GM21423 (cell line): Measurements from ENCODE around the gene MFN2.
"Not testable (repeated sequence)": the region's sequence is repeated elsewhere in the genome, so short reads cannot be mapped to it uniquely, and the experiment has no call there.

Experiments used
- ATAC-seq: cut with Tn5 transposase; IDR thresholded peaks from one replicate; pipeline ENCODE4 v1.9.1; 2021; ENCODE audit warnings: mild to moderate bottlenecking, moderate library complexity; ENCODE audit not compliant: unreplicated experiment

MFN2 gene

DNA sequence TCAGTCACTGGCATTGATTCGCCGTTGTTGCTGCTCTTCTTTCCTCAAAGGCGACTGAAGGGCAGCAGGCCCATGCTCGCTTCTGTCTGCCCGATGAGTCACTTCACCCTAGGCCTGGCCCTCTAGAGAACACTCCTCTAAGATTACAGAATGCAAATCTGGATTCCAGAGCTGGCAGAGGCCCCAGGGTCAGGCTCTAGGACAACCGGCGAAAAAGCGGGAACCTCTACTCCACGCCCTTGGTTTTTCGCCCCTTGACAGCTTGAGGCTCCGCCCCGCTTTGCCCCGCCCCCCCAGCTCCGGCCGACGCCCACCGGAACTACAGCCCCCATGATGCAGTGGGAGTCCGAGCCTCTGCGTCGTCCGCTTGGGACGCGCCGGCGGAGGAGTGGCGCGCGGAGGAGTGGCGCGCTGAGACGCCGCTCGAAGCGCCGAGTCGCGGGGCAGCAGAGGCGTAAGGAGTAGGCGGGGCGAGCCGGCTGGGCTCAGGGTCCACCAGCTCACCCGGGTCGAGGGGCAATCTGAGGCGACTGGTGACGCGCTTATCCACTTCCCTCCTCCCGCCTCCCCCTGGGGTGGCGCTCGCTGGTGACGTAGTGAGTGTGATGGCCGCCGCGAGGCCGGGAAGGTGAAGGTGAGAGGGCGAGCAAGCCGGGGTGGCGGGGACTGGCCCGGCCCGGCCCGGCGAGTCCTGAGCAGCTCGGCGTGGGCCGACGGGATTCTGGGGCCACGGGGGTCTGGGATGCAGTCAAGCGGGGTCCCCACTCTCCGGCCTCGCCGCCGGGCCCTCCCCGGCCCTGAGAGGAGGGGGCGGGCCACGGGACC, at the start of gene MFN2:
Gene MFN2 (plus strand): TSS at position 594 of the 825 bp plus-strand sequence. CDS start 8,725 bp downstream, outside the sequence.
- ATAC-seq, result peak; percentile 94

DNA sequence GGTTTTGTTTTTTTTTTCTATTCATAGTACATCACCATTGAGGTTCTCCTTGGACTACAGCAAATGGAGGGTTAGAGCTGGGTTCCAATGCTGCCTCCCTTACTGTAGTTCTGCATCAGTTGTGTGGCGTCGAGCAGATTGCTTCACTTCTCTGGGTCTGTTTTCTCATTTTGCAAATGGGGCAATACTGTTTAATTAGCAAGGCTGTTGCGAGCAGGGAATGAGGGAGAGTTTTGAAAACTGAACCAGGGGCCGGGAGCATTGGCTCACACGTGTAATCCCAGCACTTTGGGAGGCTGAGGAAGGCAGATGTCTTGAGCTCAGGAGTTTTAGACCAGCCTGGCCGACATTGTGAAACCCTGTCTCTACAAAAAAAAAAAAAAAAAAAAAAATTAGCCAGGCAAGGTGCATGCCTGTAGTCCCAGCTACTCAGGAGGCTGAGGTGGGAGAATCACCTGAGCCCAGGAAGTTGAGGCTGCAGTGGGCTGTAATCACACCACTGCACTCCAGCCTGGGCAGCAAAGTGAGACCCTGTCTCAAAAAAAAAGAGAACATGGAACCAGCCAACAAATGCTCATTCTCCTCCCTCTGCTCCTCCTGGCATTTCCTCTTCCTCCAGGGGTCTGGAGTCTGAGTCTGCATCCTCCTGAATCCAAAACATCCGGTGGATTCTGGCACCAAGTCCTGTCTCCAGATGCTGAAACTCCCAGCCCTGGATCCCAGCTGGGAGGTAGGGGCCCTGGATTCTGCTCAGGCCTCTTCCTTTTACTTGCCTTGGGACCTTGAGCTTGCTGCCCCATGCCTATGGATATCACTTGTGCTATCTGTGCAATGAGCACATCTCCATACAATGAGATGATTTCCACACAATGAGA, 49.4 kb upstream of the MFN2 start:
- no peak for ATAC-seq

DNA sequence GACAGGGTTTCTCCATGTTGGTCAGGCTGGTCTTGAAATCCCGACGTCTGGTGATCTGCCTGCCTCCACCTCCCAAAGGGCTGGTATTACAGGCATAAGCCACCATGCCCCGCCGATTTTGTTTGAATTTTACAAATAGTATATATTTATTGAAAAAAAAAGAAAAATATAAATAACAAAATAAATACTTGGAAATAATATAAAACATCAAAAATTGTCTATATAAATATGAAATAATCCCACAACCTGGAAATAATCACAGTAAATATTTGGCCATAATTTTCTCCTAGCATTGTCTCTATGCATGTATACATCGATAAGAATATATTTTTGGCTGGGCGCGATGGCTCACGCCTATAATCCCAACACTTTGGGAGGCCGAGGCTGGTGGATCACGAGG, 48.4 kb upstream of the MFN2 start:
- ATAC-seq, result no peak

DNA sequence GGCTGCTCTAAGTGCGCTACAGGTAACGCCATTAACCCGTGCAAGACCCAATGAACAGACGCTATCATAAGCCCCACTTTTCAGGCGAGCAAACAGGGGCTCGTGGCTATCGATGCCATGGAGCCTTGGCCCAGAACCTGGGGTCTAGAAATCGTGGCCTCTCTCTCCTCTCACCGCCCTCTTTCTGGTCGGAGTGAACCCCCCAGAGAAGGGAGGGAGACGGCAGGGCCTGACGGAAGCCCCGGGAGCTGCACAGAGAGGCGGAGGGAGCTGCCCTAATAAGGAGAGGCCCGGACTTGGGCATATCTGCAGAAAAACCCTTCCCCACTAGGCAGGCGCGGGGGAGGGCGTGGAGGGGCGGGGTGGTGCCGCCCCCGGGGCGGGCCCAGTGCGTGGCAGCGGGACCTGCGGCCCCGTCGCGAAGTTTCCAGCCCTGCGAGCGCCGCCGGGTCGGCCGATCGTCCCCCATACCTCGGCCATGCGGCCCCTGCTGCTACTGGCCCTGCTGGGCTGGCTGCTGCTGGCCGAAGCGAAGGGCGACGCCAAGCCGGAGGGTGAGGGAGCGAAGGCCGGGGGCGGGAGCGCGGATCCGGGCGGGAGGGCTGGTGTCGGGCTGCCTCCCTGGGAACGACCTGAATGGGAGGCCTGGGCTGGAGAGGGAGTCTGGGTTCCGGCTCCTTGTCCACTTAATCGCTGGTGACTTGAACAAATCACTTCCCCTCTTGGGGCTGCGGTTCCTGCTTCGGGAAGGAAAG, 45.8 kb upstream of the MFN2 start, which contains the start of gene PLOD1:
Gene PLOD1 (plus strand): TSS at position 416 of the 755 bp plus-strand sequence. CDS start 63 bp downstream, at position 479.
- peak; percentile 89 for ATAC-seq

DNA sequence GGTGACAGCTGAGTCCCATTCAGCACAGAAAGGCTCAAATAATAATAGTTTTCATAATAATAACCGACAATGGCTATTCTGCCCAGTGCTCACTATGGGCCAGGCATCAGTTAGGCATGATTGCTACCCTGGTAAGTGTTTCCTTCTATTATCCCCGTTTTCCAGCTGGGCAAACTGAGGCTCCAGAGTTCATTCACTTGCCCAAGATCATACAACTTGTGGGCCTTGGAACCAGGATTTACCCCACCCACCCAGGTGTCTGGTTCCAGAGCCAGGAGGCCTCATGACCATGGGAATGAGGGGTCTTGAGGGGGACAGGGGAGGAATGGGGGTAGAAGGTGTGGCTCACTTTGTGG, 45.2 kb upstream of the MFN2 start:
- peak; percentile 12 for ATAC-seq

DNA sequence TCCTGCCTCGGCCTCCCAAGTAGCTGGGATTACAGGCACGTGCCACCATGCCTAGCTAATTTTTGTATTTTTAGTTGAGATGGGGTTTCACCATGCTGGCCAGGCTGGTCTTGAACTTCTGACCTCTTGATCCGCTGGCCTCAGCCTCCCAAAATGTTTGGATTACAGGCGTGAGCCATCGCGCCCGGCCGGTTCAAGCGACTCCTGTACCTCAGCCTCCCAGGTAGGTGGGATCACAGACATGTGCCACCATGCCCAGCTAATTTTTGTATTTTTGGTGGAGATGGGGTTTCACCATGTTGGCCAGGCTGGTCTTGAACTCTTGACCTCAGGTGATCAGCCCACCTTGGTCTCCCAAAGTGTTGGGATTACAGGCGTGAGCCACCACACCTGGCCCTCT, 44.5 kb upstream of the MFN2 start:
- not testable (repeated sequence) for ATAC-seq

DNA sequence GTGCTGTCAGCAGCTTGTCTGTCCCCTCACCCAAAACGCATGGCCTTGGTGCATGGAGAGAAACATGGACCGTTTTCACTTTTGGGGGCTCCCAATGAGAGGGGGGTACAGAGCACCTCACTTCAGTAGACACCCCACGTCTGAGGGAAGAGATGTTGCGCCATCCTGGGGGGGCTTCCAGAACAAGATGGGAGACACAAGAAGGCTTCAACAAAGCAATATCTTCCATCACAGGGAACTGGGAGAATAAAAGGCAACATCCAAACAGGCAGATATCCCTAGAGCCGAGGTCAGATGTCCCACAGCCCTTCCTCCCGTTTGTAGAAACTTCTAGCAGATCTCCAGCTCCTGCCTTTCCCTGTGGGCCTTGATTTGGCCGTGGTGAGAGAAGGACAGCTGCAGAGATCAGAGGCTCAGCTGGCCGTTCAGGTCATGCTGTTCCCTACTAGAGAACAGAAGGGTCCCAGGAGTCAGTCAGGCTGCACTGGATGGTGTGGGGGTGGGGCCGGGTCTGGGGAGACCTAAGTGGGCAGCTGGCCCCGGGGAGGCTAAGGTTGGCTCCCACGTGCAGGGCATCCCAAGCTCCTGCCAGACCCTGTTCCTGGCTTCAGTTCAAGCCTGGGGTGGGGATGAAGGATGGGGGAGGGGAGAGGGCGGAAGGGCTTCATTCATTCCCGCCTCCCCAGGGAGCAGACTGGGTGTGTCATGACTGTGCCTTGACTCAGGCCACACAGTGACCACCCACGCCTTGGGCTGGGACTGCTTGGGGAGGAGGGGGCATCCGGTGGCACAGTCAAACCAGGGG, 41.3 kb upstream of the MFN2 start:
- ATAC-seq, result no peak

DNA sequence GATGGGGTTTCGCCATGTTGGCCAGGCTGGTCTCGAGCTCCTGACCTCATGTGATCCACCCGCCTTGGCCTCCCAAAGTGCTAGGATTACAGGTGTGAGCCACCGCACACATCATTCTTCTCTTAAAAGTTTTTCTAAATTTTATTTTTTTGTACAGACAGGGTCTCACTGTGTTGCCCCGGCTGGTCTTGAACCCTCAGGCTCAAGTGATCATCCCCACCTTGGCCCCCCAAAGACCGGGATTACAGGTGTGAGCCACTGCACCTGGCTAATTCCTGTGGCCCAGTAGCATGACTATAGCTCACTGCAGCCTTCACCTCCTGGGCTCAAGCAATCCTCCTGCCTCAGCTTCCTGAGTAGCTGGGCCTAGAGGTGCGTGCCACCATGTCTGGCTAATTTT, 40.5 kb upstream of the MFN2 start:
- ATAC-seq, result not testable (repeated sequence)

DNA sequence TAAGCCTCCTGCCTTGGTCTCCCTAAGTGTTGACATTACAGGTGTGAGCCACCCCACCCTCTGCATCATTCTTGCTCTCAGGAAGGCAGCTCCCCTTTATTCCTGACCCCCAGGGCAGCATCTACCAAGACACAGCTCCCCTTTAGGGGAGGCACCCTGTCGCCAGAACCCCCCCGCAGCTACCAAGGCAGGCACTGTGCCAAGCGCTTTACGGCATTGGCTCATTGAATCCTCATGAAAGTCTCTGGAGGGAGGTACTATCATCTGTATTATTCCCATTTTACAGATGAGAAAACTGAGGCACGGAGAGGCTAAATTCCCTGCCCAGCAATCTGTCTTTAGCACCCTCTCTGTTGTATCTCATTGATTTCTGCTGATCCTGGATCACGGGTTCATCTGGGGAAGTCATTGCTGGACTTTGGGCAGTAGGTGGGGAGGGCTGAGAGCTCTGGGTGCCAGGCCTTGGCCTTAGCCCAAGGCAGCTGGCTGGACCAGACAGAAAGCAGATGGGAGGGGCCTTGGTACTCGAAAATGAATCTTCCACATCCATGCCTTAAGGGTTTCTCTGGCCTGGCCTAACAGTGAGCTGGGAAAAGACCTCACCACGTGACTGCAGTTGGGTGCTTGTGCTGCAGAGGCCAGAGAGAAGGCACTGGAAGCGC, 39.9 kb upstream of the MFN2 start:
- no peak for ATAC-seq

DNA sequence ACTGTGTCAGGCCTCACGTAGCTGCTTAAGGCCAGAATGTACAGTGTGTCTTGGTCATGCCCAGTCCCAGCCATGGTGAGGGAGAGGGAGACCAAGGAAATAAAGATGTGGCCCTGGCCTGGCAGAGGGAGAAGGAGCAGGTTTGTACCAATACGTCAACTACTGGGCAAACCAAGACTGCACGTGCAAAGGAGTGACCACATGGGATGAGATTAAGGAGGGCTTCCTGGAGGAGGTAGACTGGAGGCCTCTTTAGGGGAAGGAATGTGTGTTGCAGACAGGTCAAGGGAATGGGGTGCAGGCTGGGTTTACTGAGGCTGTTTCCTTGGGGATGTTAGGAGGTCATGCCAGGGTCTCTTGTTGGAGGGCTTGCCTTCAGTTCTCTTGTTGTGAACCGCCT, 38.0 kb upstream of the MFN2 start:
- ATAC-seq, result no peak

DNA sequence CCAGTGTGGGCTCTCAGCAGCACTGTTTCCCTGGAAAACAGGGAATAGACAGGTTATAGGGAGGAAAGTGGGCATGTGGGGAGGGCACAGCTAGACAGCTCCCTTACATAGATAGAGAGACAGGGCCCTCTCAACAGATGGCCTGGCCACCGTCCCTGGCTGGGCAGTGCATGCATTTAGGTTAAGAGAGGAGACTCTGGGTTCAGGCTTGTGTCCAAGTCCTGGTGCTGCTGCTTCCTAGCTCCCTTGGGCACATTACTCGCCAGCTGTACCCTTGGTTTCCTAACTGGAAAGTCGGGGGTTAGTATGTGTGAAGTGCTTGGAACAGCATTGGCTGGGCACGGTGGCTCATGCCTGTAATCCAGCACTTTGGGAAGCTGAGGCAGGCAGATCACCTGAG, 36.6 kb upstream of the MFN2 start:
- ATAC-seq, result no peak

DNA sequence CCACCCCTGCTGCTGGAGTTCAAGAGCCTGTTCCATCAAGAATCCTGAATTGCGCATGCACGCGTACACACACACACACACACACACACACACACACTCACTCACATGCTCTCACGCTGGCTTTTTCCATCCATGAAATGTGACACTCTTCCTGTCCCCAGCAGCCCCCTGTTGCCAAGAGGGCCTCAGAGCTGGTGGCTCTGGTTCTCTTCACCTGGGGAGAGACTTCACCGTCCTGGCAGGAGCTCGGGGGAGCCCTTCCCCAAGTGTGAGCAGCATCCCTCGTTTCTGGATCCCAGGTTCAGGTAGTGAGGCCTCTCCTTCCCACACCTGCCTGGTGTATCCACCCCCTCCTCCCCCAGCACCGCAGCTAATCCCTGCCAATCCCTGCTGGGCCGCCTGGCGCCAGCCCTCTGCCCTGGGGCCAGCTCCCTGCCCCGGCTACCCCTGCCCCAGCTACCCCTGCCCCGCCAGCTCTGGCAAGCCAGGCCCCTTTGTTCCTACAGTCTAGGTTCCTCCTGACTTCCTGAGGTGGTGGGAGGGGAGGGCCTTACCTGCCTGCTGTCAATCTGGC, 35.8 kb upstream of the MFN2 start:
- no peak for ATAC-seq

DNA sequence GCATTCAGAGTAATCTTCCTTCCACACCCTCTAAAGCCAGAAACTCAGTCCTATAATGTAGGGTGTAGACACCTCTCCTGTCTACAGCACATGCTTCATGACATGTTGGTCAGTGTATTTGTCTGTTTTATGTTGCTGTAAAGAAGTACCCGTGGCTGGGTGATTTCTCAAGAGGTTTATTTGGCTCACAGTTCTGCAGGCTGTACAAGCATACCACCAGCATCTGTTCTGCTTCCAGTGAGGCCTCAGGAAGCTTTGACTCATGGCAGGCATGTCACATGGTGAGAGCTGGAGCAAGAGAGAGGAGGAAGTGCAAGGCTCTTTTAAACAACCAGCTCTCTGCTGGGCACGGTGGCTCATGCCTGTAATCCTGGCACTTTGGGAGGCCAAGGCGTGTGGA, 33.6 kb upstream of the MFN2 start:
- no peak for ATAC-seq

DNA sequence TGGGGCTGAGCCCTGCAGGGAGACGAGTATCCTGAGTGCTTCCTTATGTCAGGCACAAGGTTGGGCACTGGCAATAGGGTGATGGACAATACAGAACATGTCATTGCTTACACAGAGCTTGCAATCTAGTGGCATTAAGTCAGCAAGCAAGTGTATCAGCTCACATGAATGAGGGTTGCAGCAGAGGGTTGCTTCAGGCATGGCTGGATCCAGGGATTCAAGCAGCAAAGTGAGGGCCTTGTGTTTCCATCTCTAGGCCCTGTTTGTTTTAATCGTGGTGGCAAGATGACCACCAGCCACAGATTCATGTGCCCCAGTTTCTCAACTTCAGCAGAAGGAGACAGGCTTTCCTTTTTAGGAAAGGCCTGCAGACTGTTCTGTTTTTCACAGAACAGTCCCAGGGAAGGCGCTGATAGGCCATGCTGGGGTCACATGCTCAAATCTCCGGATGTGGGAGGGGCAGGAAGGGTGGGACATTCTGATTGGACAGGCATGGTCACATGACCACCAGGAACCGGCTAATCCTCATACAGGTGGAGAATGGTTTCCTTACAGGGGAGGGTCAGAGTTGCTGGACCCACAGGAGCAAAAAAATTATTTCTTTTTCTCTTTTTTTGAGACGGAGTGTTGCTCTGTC, 31.3 kb upstream of the MFN2 start:
- no peak for ATAC-seq

DNA sequence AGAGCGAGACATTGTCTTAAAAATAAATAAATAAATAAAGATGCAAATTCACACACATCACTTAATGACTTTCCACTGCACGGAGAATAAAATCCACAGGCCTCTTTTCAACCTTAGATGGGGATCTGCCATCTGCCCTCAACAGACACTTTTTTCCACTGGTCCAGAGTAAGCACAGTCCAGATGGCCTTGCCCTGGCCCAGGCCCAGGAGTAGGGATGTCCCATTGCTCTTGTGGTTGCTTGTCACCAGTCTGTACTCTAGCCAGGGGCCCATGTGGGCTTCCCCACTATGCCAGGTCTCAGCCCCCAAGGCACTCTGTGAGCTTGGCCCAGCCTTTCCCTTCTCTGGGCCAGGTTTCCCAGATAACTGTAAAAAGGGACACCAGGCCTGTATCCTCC, 28.3 kb upstream of the MFN2 start:
- ATAC-seq, result no peak

DNA sequence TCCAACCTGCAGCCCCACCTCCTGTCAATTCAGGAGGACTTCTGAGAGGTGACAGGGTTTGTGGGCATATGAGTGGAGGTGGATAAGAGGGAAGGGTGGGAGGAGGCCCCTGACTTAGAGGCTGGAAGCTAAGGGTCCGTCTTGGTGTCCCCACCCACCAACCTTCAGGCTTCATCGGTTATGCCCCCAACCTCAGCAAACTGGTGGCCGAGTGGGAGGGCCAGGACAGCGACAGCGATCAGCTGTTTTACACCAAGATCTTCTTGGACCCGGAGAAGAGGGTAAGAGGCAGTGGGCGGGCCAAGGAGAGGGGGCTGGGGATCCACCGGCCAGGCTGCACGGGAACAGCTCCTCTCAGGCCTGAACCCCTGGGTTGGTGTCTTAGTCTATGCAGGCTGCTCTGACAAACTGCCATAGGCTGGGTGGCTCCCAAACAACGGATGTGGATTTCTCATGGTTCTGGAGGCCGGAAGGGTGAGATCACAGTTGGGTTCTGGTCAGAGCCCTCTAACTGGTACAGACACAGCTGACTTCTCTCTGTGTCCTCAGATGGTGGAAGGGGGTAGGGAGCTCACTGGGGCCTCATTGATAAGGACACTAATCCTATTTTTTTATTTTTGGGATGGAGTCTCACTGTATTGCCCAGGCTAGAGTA, 27.7 kb upstream of the MFN2 start:
- no peak for ATAC-seq

DNA sequence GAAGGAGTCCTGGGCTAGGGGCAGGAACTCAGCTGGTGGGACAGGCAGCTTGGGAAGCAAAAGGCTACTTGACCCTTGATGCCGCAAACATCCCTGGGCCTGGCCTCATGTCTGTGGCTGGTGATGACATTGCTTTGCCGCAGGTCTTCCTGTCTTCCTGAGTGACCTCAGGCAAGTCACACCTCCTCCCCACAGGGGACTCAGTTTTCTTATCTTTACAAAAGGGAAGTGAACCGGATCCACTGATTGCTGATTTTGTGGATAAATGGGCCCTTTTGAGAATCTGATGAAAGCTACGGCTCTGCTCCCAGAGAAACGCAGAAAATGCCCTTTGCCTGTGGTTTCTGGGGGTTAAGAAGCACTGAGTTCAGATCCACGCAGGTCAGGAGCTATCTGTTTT, 25.0 kb upstream of the MFN2 start:
- no peak for ATAC-seq

DNA sequence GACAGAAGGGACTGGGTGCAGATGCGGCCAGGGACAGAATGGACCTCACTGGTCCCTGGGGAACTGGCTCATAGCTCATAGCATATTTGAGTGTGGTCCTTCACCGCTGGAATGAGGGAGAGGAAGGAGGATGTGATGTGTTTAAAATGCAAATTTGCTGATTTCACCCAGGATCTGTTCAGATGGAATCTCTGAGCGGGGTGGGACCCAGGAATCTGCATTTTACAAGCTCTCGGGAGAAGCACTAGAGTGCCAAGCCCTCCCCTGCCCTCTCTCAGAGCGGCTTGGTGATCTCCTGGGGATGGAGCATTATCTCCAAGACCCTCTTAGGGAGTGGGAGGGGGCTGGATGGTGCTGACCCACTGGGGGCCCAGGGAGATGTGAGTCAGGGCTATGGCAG, 22.8 kb upstream of the MFN2 start:
- no peak for ATAC-seq

DNA sequence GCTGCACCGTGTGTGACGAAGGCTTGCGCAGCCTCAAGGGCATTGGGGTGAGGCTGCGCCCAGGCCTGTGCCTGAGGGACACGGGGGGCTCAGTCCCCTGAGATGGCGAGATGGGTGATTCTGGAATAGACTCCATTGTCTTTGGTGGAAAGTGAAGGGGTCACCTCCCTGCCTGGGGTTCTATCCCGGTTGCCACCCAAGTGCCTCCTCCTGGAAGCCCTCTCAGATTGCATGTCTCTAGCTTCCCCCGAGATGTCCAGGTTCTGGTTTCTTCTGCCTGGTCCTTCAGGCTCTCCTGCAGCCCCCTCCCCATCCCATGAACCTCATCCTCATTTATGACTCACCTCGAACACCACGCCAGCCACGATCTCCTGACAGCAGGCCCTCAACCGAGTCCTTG, 22.3 kb upstream of the MFN2 start:
- ATAC-seq, result no peak
